HG03460 (cell line): Measurements from ENCODE around the gene LDLRAD3.

Experiments used
- ATAC-seq: cut with Tn5 transposase; IDR thresholded peaks from one replicate; pipeline ENCODE4 v1.9.1; 2021; ENCODE audit not compliant: unreplicated experiment

LDLRAD3 gene

GRCh38 chr11:36122671-36123070 is 178.8 kb downstream of the LDLRAD3 start:
- no peak for ATAC-seq

GRCh38 chr11:36123336-36124101 is 179.7 kb downstream of the LDLRAD3 start:
- ATAC-seq: no peak

DNA sequence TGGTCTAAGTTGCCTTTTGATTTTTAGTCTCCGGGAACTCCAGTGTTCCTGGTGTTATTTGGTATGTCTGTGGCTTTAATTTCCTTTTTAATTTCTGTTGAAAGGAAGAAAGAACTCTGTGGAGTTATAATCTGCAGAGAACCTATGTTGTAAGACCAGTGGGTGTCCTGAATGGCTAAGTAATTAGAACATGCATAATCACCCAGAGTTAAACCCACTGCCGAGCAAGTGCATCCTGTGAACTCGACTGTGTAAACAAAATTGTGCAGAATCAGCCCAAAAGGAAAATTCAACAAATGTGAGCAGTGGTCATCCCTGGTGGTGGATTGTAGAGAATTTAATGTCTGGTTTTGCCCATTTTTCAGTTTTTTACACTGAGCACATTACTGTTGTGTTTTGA is 182.8 kb downstream of the LDLRAD3 start:
- ATAC-seq: no peak

- ATAC-seq: no peak
Observed at GRCh38 chr11:36127550-36127949, 183.7 kb downstream of the LDLRAD3 start.

DNA sequence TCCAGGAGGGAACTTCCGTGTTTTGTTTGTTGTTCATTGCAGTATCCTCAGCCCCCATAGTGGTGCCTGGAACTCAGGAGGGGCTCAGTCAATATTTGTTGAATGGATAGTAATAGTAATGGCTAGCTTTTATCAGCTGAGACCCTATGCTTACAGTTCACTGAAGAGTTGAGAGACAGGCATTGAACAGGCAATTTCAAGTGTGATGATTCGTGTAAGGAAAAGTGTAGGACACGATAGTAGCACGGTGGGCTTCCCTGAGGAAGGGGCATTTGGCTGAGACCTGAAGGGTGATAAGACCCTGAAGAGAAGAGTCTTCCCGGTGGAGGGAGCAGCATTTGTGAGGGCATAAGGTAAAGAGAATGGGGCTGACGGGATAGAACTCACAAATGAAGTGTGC is 186.1 kb downstream of the LDLRAD3 start:
- no peak for ATAC-seq

GRCh38 chr11:36130401-36130800 is 186.5 kb downstream of the LDLRAD3 start:
- ATAC-seq: no peak

- ATAC-seq: no peak
Observed at GRCh38 chr11:36131721-36132397, 188.0 kb downstream of the LDLRAD3 start.

- ATAC-seq: no peak
Observed at GRCh38 chr11:36132940-36133339, 189.1 kb downstream of the LDLRAD3 start.

DNA sequence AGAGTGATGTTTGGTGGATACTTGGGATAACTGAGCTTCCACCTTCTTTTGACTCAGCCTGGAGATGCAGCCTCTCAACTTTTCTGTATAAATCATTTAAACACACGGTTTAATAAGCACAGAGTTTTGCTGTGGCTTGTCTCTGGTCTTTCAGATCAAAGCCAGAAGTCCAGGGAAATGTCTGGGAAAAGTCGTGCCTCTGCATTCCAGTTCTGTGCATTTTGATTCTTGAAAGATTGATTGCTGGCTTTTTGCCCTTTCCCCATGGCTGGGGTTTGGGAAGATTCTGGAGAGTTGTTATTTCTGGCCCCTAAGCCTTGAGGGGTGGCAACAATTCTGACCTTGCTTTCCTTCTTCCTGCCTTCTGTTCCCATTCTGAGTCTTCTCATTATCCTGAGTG is 191.2 kb downstream of the LDLRAD3 start:
- ATAC-seq: no peak

- no peak for ATAC-seq
Observed at GRCh38 chr11:36139767-36140166, 195.9 kb downstream of the LDLRAD3 start.

DNA sequence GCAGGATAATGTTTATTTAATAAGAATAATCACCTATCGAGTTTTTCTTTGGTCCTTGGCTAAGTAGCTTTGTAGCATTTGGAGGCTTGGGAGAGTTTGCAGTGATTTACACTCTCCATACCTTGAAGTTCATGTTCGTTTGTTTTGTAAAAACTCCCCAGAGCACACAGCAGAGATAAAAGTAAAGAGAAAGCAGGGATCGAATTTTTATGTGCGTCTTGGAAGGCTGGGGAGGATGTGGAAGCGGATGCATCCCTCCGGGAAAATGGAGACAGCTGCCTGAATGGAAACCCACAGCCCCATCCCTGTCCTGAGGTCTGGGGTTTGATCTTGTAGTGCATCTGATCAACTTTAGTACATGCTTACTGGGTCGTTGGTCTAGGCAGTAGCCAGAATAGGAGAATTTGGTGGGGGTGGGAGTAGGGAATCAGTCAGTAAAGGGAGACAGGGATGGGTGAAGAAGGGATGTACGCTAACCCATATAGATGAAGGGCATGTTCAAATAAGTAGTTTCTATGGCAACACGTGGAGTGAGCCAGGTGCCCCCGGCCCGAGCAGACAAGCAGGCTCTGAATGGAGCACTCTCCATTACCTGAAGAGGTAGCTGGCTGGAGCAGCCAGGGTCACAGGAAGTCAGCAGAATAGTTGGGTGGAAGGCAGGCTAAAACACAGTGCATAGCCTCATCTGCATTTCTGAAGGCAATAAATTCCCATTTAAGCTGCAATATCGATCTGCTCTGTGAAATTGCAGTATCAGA is 197.5 kb downstream of the LDLRAD3 start:
- ATAC-seq: no peak

- ATAC-seq: no peak
Observed at GRCh38 chr11:36141956-36142355, 198.1 kb downstream of the LDLRAD3 start.

GRCh38 chr11:36142439-36142838 is 198.6 kb downstream of the LDLRAD3 start:
- ATAC-seq: no peak

DNA sequence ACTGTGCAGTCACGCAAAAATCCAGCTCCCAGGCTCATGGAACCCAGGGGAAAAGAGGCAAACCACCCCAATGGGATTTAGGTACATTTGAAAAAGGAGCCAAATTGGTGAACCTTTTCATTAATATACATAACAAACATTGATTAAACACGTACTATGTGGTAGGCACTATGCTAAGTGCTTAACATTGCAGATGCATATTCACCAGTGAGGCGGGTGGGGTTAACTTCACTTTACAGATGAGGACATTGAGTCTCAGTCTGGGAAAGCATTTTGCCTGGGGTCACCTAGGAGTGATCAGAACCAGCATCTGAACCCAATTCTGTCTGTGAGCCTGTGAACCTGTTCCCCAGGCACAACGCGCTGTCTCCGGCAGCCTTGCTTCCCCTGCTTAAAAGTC is 199.0 kb downstream of the LDLRAD3 start:
- ATAC-seq: no peak

DNA sequence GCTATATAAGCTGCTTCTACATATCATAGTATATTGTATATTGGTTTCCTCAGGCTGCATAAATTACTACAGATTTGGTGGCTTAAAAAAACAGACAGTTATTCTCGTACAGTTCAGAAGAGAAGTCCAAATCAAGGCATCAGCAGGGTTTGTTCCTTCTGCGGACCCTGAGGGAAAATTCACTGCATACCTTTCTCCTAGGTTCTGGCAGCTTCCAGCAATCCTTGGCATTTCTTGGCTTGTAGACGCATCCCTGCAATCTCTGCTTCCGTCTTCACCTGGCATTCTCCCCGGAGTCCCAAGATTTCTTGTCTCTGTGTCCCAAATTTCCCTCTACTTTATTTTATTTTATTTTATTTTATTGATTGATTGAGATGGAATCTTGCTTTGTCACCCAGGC is 202.6 kb downstream of the LDLRAD3 start:
- ATAC-seq: no peak

GRCh38 chr11:36147491-36147890 is 203.6 kb downstream of the LDLRAD3 start:
- ATAC-seq: no peak

GRCh38 chr11:36148701-36149100 is 204.8 kb downstream of the LDLRAD3 start:
- no peak for ATAC-seq

DNA sequence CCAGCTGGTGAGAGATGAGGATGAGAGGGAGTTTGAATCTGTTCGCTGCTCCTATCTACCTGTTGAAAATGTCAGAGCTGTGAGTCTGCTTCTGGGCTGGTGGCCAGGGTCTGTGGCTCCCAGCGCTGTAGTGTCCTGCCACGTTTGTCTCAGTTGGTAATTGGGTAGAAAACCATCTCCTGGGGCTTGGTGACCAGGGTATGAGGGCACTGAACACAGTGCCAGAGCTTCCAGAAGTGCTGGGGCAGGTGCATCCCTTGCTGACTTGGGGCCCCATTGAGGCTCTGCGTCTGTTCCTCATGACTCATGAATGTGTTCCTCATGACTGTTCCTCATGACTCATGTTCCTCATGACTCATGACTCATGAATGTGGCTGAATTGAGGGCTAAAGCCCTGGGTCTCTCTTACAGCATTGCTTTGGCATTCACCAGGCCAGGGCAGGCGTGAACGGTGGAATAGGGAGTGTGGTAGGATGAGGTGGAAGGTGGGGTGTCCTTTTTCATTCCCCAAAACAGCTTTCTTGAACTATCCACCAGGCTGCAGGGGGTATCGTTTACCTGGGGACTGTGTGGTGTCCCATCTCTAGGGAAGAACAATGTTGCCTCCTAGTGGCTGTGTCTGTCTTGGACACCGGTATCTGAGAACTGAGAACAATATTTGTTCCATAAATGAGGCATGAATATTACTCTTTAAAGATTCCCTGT is 205.8 kb downstream of the LDLRAD3 start:
- peak; percentile 82 for ATAC-seq

DNA sequence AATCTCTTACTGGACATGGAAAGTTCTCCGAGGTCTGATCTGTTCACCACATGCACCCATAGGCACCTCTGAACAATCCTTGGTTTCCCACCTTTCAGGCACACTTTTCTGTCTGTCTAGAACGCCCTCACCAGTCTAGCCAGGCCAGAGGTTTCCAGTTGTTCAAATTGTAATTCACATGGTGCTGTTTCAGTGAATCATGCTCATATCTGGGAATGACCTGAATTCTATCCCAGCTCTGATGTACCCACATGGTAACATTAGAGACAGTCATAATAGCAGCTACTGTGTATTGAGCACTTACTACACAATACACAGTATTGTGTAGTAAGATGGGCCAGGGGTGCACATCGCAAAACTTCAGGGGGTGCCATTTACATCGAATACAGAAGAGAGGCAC is 207.1 kb downstream of the LDLRAD3 start:
- no peak for ATAC-seq

DNA sequence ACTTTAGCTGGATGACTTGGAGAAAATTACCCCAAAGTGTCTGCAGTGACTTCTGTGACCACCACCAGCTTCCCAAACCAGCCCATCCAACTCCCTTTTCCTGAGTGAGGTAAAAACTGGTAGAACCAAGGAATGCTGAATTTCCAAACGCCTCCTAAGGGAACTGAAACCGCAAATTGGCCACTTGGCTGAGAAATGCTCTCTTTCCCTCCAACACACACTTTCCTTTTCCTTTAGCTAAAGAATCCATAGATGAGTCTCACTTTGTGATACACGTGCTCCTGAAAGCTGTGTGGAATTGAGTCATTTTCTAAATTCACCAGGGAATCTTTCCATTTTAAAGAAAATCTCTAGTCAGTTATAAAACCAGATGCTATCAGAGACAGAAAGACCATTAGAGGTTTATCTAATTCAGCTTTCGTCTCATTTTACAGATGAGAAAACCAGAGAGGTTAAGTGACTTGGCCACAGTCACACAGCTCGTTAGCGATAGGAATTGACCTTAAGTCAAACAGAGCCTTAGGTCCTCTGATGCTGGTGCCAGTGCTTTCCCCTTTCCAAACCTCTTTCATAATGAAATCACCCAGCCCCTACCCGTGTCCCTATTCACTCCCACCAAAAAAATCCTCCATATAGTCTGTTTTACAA is 208.2 kb downstream of the LDLRAD3 start:
- no peak for ATAC-seq

GRCh38 chr11:36153551-36153950 is 209.7 kb downstream of the LDLRAD3 start:
- no peak for ATAC-seq
